CD14-positive monocyte (primary cell): ENCODE data around the gene PECR. TPM values are rescaled to one million over a fixed set of nuclear protein-coding genes. Genes with fewer than 3 reads are reported as not detected.

Experiments
- DNase-seq, 3 donors: peaks; one replicate each; pipeline ENCODE4 v3.0.0-alpha.2; 2011 to 2022
- H2AFZ ChIP-seq: 2 replicates; pipeline ENCODE4 v1.6.0; 2012; ENCODE audit warnings: mild to moderate bottlenecking, low read depth, low read length, inconsistent platforms; ENCODE audit not compliant: insufficient read depth, poor library complexity, severe bottlenecking
- H3K27ac ChIP-seq, 2 donors: 1 replicate in 1 of 2; 2 replicates in 1 of 2; pipeline ENCODE4 v1.5.1; 2012 to 2013; ENCODE audit warnings: low read length in 2 of 2, control low read depth in 1 of 2, inconsistent platforms in 1 of 2, low read depth in 1 of 2, mild to moderate bottlenecking in 1 of 2
- H3K27me3 ChIP-seq, 2 donors: one replicate each; pipeline versions ENCODE4 v1.6.0 to v1.6.1; 2011 to 2013; ENCODE audit warnings: low read length in 2 of 2; ENCODE audit not compliant: control insufficient read depth in 2 of 2, insufficient read depth in 2 of 2
- H3K36me3 ChIP-seq, 2 donors: replicated peaks in 1 of 2; 1 replicate in 1 of 2; 2 replicates in 1 of 2; pipeline versions ENCODE4 v1.5.1 to v1.6.1; 2012 to 2013; ENCODE audit warnings: low read length in 2 of 2, control low read depth in 1 of 2, inconsistent platforms in 1 of 2, mild to moderate bottlenecking in 1 of 2; ENCODE audit not compliant: insufficient read depth in 2 of 2, control insufficient read depth in 1 of 2
- H3K4me1 ChIP-seq, 2 donors: 1 replicate in 1 of 2; 2 replicates in 1 of 2; pipeline versions ENCODE4 v1.5.1 to v1.6.1; 2012 to 2013; ENCODE audit warnings: low read length in 2 of 2, control low read depth in 1 of 2, inconsistent platforms in 1 of 2, mild to moderate bottlenecking in 1 of 2, moderate library complexity in 1 of 2; ENCODE audit not compliant: insufficient read depth in 2 of 2, control insufficient read depth in 1 of 2
- H3K4me2 ChIP-seq: replicated peaks from 2 replicates; pipeline ENCODE3; 2012; ENCODE audit warnings: low read length, moderate library complexity, mild to moderate bottlenecking; ENCODE audit not compliant: poor library complexity, severe bottlenecking; ENCODE audit errors: extremely low read depth
- H3K4me3 ChIP-seq, 3 experiments: fragments of 200-600 bp in 1 of 3; sonication (generic) in 1 of 3; replicated peaks in 1 of 3; 1 replicate in 2 of 3; 2 replicates in 1 of 3; pipeline ENCODE4 v1.5.1; 2011 to 2013; ENCODE audit warnings: low read length in 3 of 3, mild to moderate bottlenecking in 3 of 3, control low read depth in 2 of 3, low read depth in 2 of 3, inconsistent platforms in 1 of 3, moderate library complexity in 1 of 3
- H3K79me2 ChIP-seq: 2 replicates; pipeline ENCODE4 v1.6.0; 2012; ENCODE audit warnings: mild to moderate bottlenecking, control low read depth, inconsistent platforms, low read length, moderate library complexity; ENCODE audit not compliant: insufficient read depth
- H3K9ac ChIP-seq: 2 replicates; pipeline ENCODE4 v1.6.0; 2017; ENCODE audit warnings: low read length, mild to moderate bottlenecking; ENCODE audit not compliant: insufficient read depth, poor library complexity, severe bottlenecking
- H3K9me3 ChIP-seq, 2 donors: replicated peaks in 1 of 2; 1 replicate in 1 of 2; 2 replicates in 1 of 2; pipeline versions ENCODE4 v1.5.1 to v1.6.1; 2012 to 2013; ENCODE audit warnings: low read length in 2 of 2, control low read depth in 1 of 2; ENCODE audit not compliant: control insufficient read depth in 1 of 2, insufficient read depth in 1 of 2
- H4K20me1 ChIP-seq: 2 replicates; pipeline ENCODE4 v1.6.0; 2012; ENCODE audit warnings: mild to moderate bottlenecking, low read length, control low read depth, moderate library complexity; ENCODE audit not compliant: insufficient read depth
- H3K27ac Mint-ChIP-seq, 7 donors: one replicate each; pipeline ENCODE4 v1.8.0; 2020; ENCODE audit warnings: mild to moderate bottlenecking in 7 of 7, mixed read lengths in 7 of 7, moderate library complexity in 6 of 7, inconsistent platforms in 2 of 7
- H3K27me3 Mint-ChIP-seq, 3 donors: one replicate each; pipeline ENCODE4 v1.8.0; 2021 to 2022; ENCODE audit warnings: low read depth in 3 of 3, mild to moderate bottlenecking in 3 of 3, mixed read lengths in 3 of 3, moderate library complexity in 3 of 3, inconsistent platforms in 1 of 3
- H3K36me3 Mint-ChIP-seq, 2 donors: one replicate each; pipeline ENCODE4 v1.8.0; 2020; ENCODE audit warnings: mixed read lengths in 2 of 2, inconsistent platforms in 1 of 2, mild to moderate bottlenecking in 1 of 2
- H3K4me1 Mint-ChIP-seq: one replicate; pipeline ENCODE4 v1.8.0; 2020; ENCODE audit warnings: mild to moderate bottlenecking, mixed read lengths
- H3K4me3 Mint-ChIP-seq, 2 donors: one replicate each; pipeline ENCODE4 v1.8.0; 2020; ENCODE audit warnings: mild to moderate bottlenecking in 2 of 2, mixed read lengths in 2 of 2, moderate library complexity in 1 of 2
- H3K9me3 Mint-ChIP-seq, 7 donors: one replicate each; pipeline ENCODE4 v1.8.0; 2020 to 2022; ENCODE audit warnings: mixed read lengths in 7 of 7, mild to moderate bottlenecking in 6 of 7, moderate library complexity in 6 of 7, inconsistent platforms in 2 of 7
- CTCF ChIP-seq: fragments of 200-600 bp; IDR thresholded peaks from one replicate; pipeline ENCODE4 v1.8.0; 2022; ENCODE audit warnings: antibody characterized with exemption, mild to moderate bottlenecking
- WGBS: methylation state at CpG from one replicate; pipeline ENCODE4 v1.1.5; 2013; ENCODE audit warnings: missing lambda C conversion rate; ENCODE audit not compliant: insufficient coverage; 5-methylcytosine and 5-hydroxymethylcytosine counted together
- intact Hi-C, 2 donors: fragments of 100-400 bp; cut with micrococcal nuclease; formaldehyde crosslinking; loops; one replicate each; pipeline versions ENCODE4 v1.15.0 to v1.15.1; 2023
- polyA plus RNA-seq, 3 donors: library from polyadenylated mRNA; depleted of rRNA in 1 of 3; unstranded in 2 of 3; stranded (reverse) in 1 of 3; fragments of 300-500 nt in 2 of 3; fragments of >200 nt in 1 of 3; fragmentation: Illumina TruSeq in 2 of 3; gene quantifications; 1 replicate in 2 of 3; 2 replicates in 1 of 3; pipeline ENCODE4 v1.2.3, GENCODE V29; 2012 to 2021

The PECR gene
- polyA plus RNA-seq, 3 donors: 7.4 to 16.9 (median 12.3) TPM

- Histone ChIP-seq H4K20me1 (peaks cover 18% of the 10 kb centered on the region), H3K9me3 (no peaks in the 10 kb centered on the region), H2AFZ (peak overlapping the region; percentile 48), H3K79me2 (peaks cover 37% of the 10 kb centered on the region), H3K36me3 (peaks cover 13 to 19% of the 10 kb centered on the region in 2 donors), H3K4me2 (no peak overlapping the region), H3K27ac (no peak overlapping the region), H3K27me3 (no peaks in the 10 kb centered on the region), H3K9ac (no peak overlapping the region), H3K4me3 (no peak overlapping the region), H3K4me1 (peaks cover 19 to 22% of the 10 kb centered on the region in 2 donors)
- no peak for DNase-seq
- Mint-ChIP-seq H3K27ac (peak overlapping the region in 1 of 7 donors; percentile 21), H3K36me3 (peaks cover 15 to 18% of the 10 kb centered on the region in 2 donors), H3K4me1 (peaks cover 29% of the 10 kb centered on the region), H3K4me3 (no peak overlapping the region), H3K27me3 (peaks cover 0 to 4% (median 3%) of the 10 kb centered on the region in 3 donors), H3K9me3 (peaks cover 0 to 4% (median 0%) of the 10 kb centered on the region in 7 donors)
- 93% methylated on average over 5 of the region's 13 CpGs for WGBS
- TF ChIP-seq CTCF: no peak
- intact Hi-C loops: no loop called here
These were observed 26.2 kb upstream of the PECR start for GRCh38 chr2:216107760-216108159.

- Mint-ChIP-seq H3K27ac (no peak overlapping the region), H3K36me3 (peaks cover 14 to 17% of the 10 kb centered on the region in 2 donors), H3K4me1 (peaks cover 29% of the 10 kb centered on the region), H3K4me3 (no peak overlapping the region), H3K9me3 (peaks cover 0 to 4% (median 0%) of the 10 kb centered on the region in 7 donors), H3K27me3 (peaks cover 0 to 4% (median 3%) of the 10 kb centered on the region in 3 donors)
- no peak overlapping the region for H3K4me3 ChIP-seq
- no peaks in the 10 kb centered on the region for H3K27me3 ChIP-seq
- H3K79me2 ChIP-seq: peaks cover 32% of the 10 kb centered on the region
- DNase-seq: no peak
- H2AFZ ChIP-seq: peak overlapping the region; percentile 48
- peaks cover 13% of the 10 kb centered on the region for H4K20me1 ChIP-seq
- H3K27ac ChIP-seq: no peak overlapping the region
- TF ChIP-seq CTCF: no peak
- intact Hi-C loops: no loop called here
- no peak overlapping the region for H3K9ac ChIP-seq
- peaks cover 19 to 22% of the 10 kb centered on the region in 2 donors for H3K4me1 ChIP-seq
- WGBS: 100% methylated on average over 2 of the region's 8 CpGs
- no peak overlapping the region for H3K4me2 ChIP-seq
- H3K9me3 ChIP-seq: no peaks in the 10 kb centered on the region
- peaks cover 12 to 14% of the 10 kb centered on the region in 2 donors for H3K36me3 ChIP-seq
These were observed 25.7 kb upstream of the PECR start for GRCh38 chr2:216107320-216107719.
